Gastrocnemius medialis (tissue), 4 donors: ENCODE data around the gene NAALADL1.

Experiments
- CTCF ChIP-seq, 5 experiments: fragments of 450-650 bp in 3 of 5; fragments of 200-600 bp in 2 of 5; sonication (generic) in 2 of 5; IDR thresholded peaks in 4 of 5; conservative IDR thresholded peaks in 1 of 5; 1 replicate in 4 of 5; 2 replicates in 1 of 5; pipeline ENCODE4 v1.5.1; 2016 to 2019; ENCODE audit warnings: antibody characterized with exemption in 5 of 5, mild to moderate bottlenecking in 3 of 5, moderate library complexity in 3 of 5
- POLR2A ChIP-seq, 2 donors: fragments of 450-650 bp; IDR thresholded peaks; one replicate each; pipeline ENCODE4 v1.6.1; 2017; ENCODE audit warnings: antibody characterized with exemption in 2 of 2, mild to moderate bottlenecking in 2 of 2, moderate library complexity in 2 of 2

DNA sequence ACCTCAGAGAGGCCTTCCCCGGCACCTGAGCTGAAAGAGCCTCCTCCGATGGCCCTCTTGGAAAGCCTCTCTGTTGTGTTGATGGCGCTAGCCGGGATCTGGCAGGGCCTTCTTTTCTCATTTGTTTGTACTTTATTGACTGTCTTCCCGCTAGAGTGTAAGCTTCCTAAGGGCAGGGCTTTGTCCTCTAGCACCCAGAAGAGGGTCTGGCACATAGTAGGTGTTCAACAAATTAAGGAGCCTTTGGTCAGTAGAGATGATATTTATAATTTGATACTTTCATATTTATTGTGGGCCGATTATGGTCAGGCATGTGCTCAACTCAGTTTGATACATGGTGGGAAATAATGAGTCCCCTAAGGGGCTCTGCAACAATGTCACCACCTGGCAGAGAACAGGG lies 40.4 kb downstream of the NAALADL1 start:
- no peak for TF ChIP-seq CTCF (IDR thresholded peaks at IDR 0.05 in 4 of 5, conservative IDR thresholded peaks at IDR 0.05 in 1 of 5)
- no peak for TF ChIP-seq POLR2A (IDR thresholded peaks at IDR 0.05)
